A673 (cell line): ENCODE data around the gene ARAP3. TPM values are rescaled to one million over a fixed set of nuclear protein-coding genes. Genes with fewer than 3 reads are reported as not detected.
A peak's percentile ranks its signal among the peaks of the same experiment; 100 is the strongest.

Experiments used
- BruUV-seq: library from RNA; stranded (reverse); fragments of 400-500 nt; replicated peaks from 2 replicates; lab custom pipeline; 2021; lab: Mats Ljungman, UMichigan
- CTCF ChIA-PET: fragments of 300-600 bp; sonication (Branson Sonifier 250); formaldehyde crosslinking; loops from one replicate; lab custom pipeline; 2022; ENCODE audit warnings: antibody characterized with exemption; lab: Charles Lee
- POLR2A ChIA-PET: fragments of 300-600 bp; sonication (Branson Sonifier 250); formaldehyde crosslinking; loops from one replicate; lab custom pipeline; 2022; ENCODE audit warnings: antibody characterized with exemption; ENCODE audit not compliant: low non-redundant PET; lab: Charles Lee
- DNase-seq: peaks from one replicate; pipeline ENCODE4 v3.0.0-alpha.2; 2015; ENCODE audit warnings: low spot score
- H3K27ac ChIP-seq: fragments of 200-600 bp; sonication (generic); 2 replicates; pipeline ENCODE4 v1.5.1; 2016; ENCODE audit warnings: mixed run types, low read depth, mild to moderate bottlenecking, mixed read lengths, antibody characterized with exemption, low read length; ENCODE audit not compliant: poor library complexity, severe bottlenecking
- H3K27me3 ChIP-seq: fragments of 200-600 bp; sonication (generic); replicated peaks from 2 replicates; pipeline ENCODE4 v1.6.1; 2017; ENCODE audit warnings: mixed run types, low read depth, mild to moderate bottlenecking, mixed read lengths, antibody characterized with exemption, low read length; ENCODE audit not compliant: insufficient read depth, poor library complexity
- H3K36me3 ChIP-seq: fragments of 200-600 bp; sonication (generic); 2 replicates; pipeline ENCODE4 v1.6.1; 2016; ENCODE audit warnings: mixed run types, mild to moderate bottlenecking, mixed read lengths, antibody characterized with exemption, low read length; ENCODE audit not compliant: insufficient read depth, poor library complexity, severe bottlenecking
- H3K4me1 ChIP-seq: fragments of 200-600 bp; sonication (generic); 2 replicates; pipeline ENCODE4 v1.6.1; 2017; ENCODE audit warnings: mixed run types, mild to moderate bottlenecking, mixed read lengths, antibody characterized with exemption, low read length; ENCODE audit not compliant: insufficient read depth, poor library complexity, severe bottlenecking
- H3K4me3 ChIP-seq: fragments of 200-600 bp; sonication (generic); 2 replicates; pipeline ENCODE4 v1.5.1; 2016; ENCODE audit warnings: low read depth, mixed run types, mild to moderate bottlenecking, mixed read lengths, low read length; ENCODE audit not compliant: poor library complexity, severe bottlenecking
- H3K9me3 ChIP-seq: fragments of 200-600 bp; sonication (generic); 2 replicates; pipeline ENCODE4 v1.6.1; 2016; ENCODE audit warnings: mixed run types, low read depth, mild to moderate bottlenecking, mixed read lengths, antibody characterized with exemption, low read length; ENCODE audit not compliant: poor library complexity, severe bottlenecking
- EZH2 ChIP-seq: fragments of 200-600 bp; sonication (generic); IDR thresholded peaks from 2 replicates; pipeline ENCODE4 v1.6.1; 2017; ENCODE audit warnings: borderline replicate concordance, low read depth, mild to moderate bottlenecking, mixed read lengths, antibody characterized with exemption, low read length; ENCODE audit not compliant: poor library complexity, severe bottlenecking
- intact Hi-C: fragments of 100-400 bp; cut with micrococcal nuclease; formaldehyde crosslinking; loops from one replicate; pipeline ENCODE4 v1.10.0; 2022; ENCODE audit not compliant: unreplicated experiment
- total RNA-seq: library from RNA; stranded (reverse); gene quantifications from 2 replicates; pipeline ENCODE4 v1.2.3, GENCODE V29; 2021
- TF ChIP-seq, protein P1 (sequence below): fragments of 300-800, 200-600 bp; sonication (generic); conservative IDR thresholded peaks from 2 replicates; pipeline ENCODE4 v1.5.1; 2017; ENCODE audit warnings: low read depth, mild to moderate bottlenecking, antibody characterized with exemption, low read length, moderate library complexity, mixed read lengths

The ARAP3 gene
- total RNA-seq, 1 experiment from 2014 or later, result 4.1 TPM

DNA sequence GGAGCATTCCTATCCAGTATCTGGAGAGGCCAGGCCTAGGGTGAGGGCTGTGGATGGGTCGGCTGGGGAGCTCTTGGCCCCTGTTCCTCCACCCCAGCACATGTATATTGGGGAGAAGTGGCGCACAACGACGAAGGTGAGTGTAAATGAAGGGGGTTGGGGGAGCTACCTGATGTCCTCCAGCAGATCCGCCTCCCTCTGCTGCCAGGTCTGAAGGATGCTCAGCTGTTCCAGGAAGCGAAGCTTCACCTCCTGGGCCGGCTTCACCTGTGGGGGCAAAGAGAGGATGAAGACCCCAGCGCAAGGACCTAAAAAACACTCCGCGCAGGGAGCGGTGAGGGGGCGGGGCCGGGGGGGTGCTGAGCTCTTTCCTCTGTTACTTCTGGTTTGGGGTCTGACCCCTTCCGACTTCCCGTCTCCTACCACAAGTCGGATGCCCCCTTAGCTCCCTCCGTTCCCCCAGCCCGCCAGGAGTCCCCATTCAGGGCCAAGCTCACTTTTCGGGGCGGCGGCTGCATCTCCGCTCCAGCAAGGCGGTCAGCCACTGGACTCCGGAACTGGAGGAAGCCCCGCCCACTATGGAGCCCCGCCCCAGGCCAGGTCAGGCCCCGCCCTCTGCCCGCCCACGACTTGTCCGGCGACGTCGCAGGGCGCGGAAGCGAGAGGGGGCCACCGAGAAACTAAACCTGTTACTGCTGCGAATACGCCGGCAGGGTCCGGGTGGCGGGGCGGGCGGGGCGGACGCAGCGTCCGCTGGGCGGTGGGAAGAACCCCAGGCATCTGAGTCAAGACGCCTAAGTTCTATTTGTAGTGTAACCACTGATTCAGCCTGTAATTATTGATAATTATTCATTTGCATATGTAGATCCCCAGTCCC, 30.9 kb downstream of the ARAP3 start, which contains the start of gene FCHSD1:
Gene FCHSD1 (minus strand): TSS at position 568 of the 877 bp plus-strand sequence. CDS start 50 bp downstream, at position 518.
- H3K27me3 ChIP-seq, result no peaks in the 10 kb centered on the region
- no TSS peak for BruUV-seq
- intact Hi-C loops, result no loop called here
- H3K27ac ChIP-seq, result no peak within 1 kb of the TSS
- peak; percentile 37 for DNase-seq
- no peaks in the 10 kb centered on the region for H3K36me3 ChIP-seq
- POLR2A ChIA-PET, result no interaction called here
- TF ChIP-seq, protein P1, sequence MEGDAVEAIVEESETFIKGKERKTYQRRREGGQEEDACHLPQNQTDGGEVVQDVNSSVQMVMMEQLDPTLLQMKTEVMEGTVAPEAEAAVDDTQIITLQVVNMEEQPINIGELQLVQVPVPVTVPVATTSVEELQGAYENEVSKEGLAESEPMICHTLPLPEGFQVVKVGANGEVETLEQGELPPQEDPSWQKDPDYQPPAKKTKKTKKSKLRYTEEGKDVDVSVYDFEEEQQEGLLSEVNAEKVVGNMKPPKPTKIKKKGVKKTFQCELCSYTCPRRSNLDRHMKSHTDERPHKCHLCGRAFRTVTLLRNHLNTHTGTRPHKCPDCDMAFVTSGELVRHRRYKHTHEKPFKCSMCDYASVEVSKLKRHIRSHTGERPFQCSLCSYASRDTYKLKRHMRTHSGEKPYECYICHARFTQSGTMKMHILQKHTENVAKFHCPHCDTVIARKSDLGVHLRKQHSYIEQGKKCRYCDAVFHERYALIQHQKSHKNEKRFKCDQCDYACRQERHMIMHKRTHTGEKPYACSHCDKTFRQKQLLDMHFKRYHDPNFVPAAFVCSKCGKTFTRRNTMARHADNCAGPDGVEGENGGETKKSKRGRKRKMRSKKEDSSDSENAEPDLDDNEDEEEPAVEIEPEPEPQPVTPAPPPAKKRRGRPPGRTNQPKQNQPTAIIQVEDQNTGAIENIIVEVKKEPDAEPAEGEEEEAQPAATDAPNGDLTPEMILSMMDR, result no peak
- no peak for TF ChIP-seq EZH2
- peak within 1 kb of the TSS; percentile 38 for H3K4me3 ChIP-seq
- CTCF ChIA-PET, result interaction anchor here (0.7 kb wide), 1 partner anchor 19 kb away, joined by 8 read pairs; no protein-coding TSS in a partner anchor
- no peaks in the 10 kb centered on the region for H3K9me3 ChIP-seq
- H3K4me1 ChIP-seq, result no peaks in the 10 kb centered on the region

DNA sequence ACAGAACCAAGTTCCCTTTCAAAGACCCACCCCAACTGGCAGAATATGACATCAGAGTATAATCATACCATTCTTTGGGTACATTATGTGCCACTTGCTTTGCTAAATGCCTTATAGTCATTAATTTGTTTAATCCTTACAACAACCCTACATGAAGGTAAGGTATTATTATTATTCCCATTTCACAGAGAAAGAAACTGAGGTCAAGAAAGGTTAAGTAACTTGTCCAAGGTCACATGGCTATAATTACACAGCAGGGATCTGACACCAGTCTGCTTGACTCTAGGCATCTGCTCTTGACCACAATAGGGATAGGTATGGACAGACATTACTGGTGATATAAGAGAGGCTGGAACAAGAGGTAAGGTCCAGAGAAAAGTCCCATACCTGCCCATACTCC, 32.1 kb downstream of the ARAP3 start:
- no TSS peak for BruUV-seq
- Histone ChIP-seq H3K27ac (no peak overlapping the region), H3K4me1 (no peaks in the 10 kb centered on the region), H3K27me3 (no peaks in the 10 kb centered on the region), H3K36me3 (no peaks in the 10 kb centered on the region), H3K9me3 (no peaks in the 10 kb centered on the region), H3K4me3 (no peak overlapping the region)
- TF ChIP-seq, protein P1, result no peak
- TF ChIP-seq EZH2, result no peak
- CTCF ChIA-PET, result no interaction called here
- DNase-seq, result no peak
- intact Hi-C loops, result no loop called here
- POLR2A ChIA-PET, result no interaction called here

DNA sequence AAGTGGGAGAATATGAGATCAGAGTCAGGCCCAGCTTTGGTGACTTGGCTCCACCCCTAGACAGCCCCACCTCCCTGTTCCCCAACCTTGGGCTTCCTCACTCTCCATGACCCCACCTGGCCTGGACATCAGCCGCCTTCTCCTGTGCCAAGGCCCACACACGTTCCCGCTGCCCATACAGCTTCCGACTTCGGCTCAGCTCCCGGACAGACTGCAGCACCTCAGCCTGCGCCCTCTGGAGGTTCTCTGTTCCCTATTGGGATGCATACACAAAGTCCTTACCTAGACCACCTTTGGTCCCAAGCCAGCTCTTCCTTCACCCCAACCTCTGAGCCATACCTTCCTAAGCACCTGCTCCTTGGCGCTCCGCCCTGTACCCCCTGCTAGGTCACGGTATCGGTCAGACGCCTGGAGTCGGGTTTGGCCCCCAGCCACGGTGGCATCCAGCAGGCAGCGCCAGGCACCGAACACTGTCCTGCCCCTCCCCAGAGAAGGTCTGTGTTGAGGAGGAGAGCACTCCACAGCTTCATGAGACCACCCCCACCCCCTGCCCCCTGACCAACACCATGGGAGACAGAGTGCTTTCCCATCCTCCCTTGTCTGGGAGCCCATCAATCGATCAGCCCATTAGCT, 32.9 kb downstream of the ARAP3 start:
- ChIA-PET CTCF (no interaction called here), POLR2A (no interaction called here)
- no peak for TF ChIP-seq EZH2
- TF ChIP-seq, protein P1, result no peak
- no peaks in the 10 kb centered on the region for H3K36me3 ChIP-seq
- no peak for DNase-seq
- no TSS peak for BruUV-seq
- intact Hi-C loops, result no loop called here
- no peaks in the 10 kb centered on the region for H3K4me1 ChIP-seq
- H3K27ac ChIP-seq, result no peak overlapping the region
- no peak overlapping the region for H3K4me3 ChIP-seq
- no peaks in the 10 kb centered on the region for H3K9me3 ChIP-seq
- no peaks in the 10 kb centered on the region for H3K27me3 ChIP-seq
